ENCODE data around the gene PACRG.

Gene PACRG

GRCh38 chr6:162698440-162698839 is 29.3 kb upstream of the PACRG start:
- no peak for TF ChIP-seq CTCF (IDR thresholded peaks at IDR 0.05; ENCODE audit: control insufficient read depth, insufficient read depth, low read depth, low read length, missing control alignments)
- DNase-seq (ENCODE audit: low read depth) = no peak
- H3K4me3 ChIP-seq (ENCODE audit: control insufficient read depth, low read depth, low read length) = no peak overlapping the region

- TF ChIP-seq CTCF (IDR thresholded peaks at IDR 0.05; ENCODE audit: control insufficient read depth, insufficient read depth, low read depth, low read length, missing control alignments) = no peak
- DNase-seq (ENCODE audit: low read depth) = no peak
- no peak overlapping the region for H3K4me3 ChIP-seq (ENCODE audit: control insufficient read depth, low read depth, low read length)
Measured at GRCh38 chr6:162699961-162700360, 27.8 kb upstream of the PACRG start.

GRCh38 chr6:162700966-162701365 is 26.8 kb upstream of the PACRG start:
- no peak for DNase-seq (ENCODE audit: low read depth)
- no peak for TF ChIP-seq CTCF (IDR thresholded peaks at IDR 0.05; ENCODE audit: control insufficient read depth, insufficient read depth, low read depth, low read length, missing control alignments)
- H3K4me3 ChIP-seq (ENCODE audit: control insufficient read depth, low read depth, low read length) = no peak overlapping the region

GRCh38 chr6:162701551-162701950 is 26.2 kb upstream of the PACRG start:
- no peak for DNase-seq (ENCODE audit: low read depth)
- no peak for TF ChIP-seq CTCF (IDR thresholded peaks at IDR 0.05; ENCODE audit: control insufficient read depth, insufficient read depth, low read depth, low read length, missing control alignments)
- no peak overlapping the region for H3K4me3 ChIP-seq (ENCODE audit: control insufficient read depth, low read depth, low read length)

GRCh38 chr6:162702446-162702845 is 25.3 kb upstream of the PACRG start:
- DNase-seq (ENCODE audit: low read depth) = no peak
- no peak overlapping the region for H3K4me3 ChIP-seq (ENCODE audit: control insufficient read depth, low read depth, low read length)
- TF ChIP-seq CTCF (IDR thresholded peaks at IDR 0.05; ENCODE audit: control insufficient read depth, insufficient read depth, low read depth, low read length, missing control alignments) = no peak

- H3K4me3 ChIP-seq (ENCODE audit: control insufficient read depth, low read depth, low read length) = no peak overlapping the region
- no peak for TF ChIP-seq CTCF (IDR thresholded peaks at IDR 0.05; ENCODE audit: control insufficient read depth, insufficient read depth, low read depth, low read length, missing control alignments)
- no peak for DNase-seq (ENCODE audit: low read depth)
Measured at GRCh38 chr6:162704001-162704400, 23.8 kb upstream of the PACRG start.

GRCh38 chr6:162705736-162706135 is 22.0 kb upstream of the PACRG start:
- TF ChIP-seq CTCF (IDR thresholded peaks at IDR 0.05; ENCODE audit: control insufficient read depth, insufficient read depth, low read depth, low read length, missing control alignments) = no peak
- H3K4me3 ChIP-seq (ENCODE audit: control insufficient read depth, low read depth, low read length) = no peak overlapping the region
- no peak for DNase-seq (ENCODE audit: low read depth)
